PC-9 (cell line): Measurements from ENCODE around the gene MFRP. TPM values are rescaled to one million over a fixed set of nuclear protein-coding genes. Genes with fewer than 3 reads are reported as not detected.
A peak's percentile ranks its signal among the peaks of the same experiment; 100 is the strongest.

Source experiments
- BruUV-seq: library from RNA; stranded (reverse); fragments of 400-500 nt; replicated peaks from 2 replicates; lab custom pipeline; 2021; lab: Mats Ljungman, UMichigan
- CTCF ChIA-PET: fragments of 300-600 bp; sonication (Branson Sonifier 250); formaldehyde crosslinking; loops from one replicate; lab custom pipeline; 2022; ENCODE audit warnings: antibody characterized with exemption; lab: Charles Lee
- POLR2A ChIA-PET: fragments of 300-600 bp; sonication (Branson Sonifier 250); formaldehyde crosslinking; loops from one replicate; lab custom pipeline; 2022; ENCODE audit warnings: antibody characterized with exemption; ENCODE audit not compliant: unreplicated experiment; lab: Charles Lee
- DNase-seq, 2 experiments: peaks; one replicate each; pipeline versions ENCODE4 v3.0.0 to v3.0.0-alpha.2; 2015 to 2022; ENCODE audit warnings: mixed read lengths in 1 of 2
- H2AFZ ChIP-seq: fragments of 200-600 bp; sonication (generic); 2 replicates; pipeline ENCODE4 v1.8.1; 2017; ENCODE audit warnings: antibody characterized with exemption
- H3F3A ChIP-seq: fragments of 200-600 bp; sonication (generic); 2 replicates; pipeline ENCODE4 v1.8.1; 2017; ENCODE audit warnings: antibody characterized with exemption, mild to moderate bottlenecking, low read depth; ENCODE audit not compliant: insufficient read depth
- H3K27ac ChIP-seq: fragments of 200-600 bp; sonication (generic); 2 replicates; pipeline ENCODE4 v1.6.1; 2016; ENCODE audit warnings: mixed run types
- H3K27me3 ChIP-seq: fragments of 200-600 bp; sonication (generic); 2 replicates; pipeline ENCODE4 v1.6.1; 2016; ENCODE audit warnings: low read depth, mixed run types; ENCODE audit not compliant: insufficient read depth
- H3K36me3 ChIP-seq: fragments of 200-600 bp; sonication (generic); 2 replicates; pipeline ENCODE4 v1.6.1; 2016; ENCODE audit warnings: low read depth, mixed run types
- H3K4me1 ChIP-seq: fragments of 200-600 bp; sonication (generic); replicated peaks from 2 replicates; pipeline ENCODE4 v1.6.1; 2016; ENCODE audit warnings: mixed run types; ENCODE audit not compliant: insufficient read depth
- H3K4me2 ChIP-seq: fragments of 200-600 bp; sonication (generic); 2 replicates; pipeline ENCODE4 v1.6.1; 2017; ENCODE audit warnings: mixed run types
- H3K4me3 ChIP-seq: fragments of 200-600 bp; sonication (generic); 2 replicates; pipeline ENCODE4 v1.6.1; 2016; ENCODE audit warnings: mixed run types
- H3K79me2 ChIP-seq: fragments of 200-600 bp; sonication (generic); 2 replicates; pipeline ENCODE4 v1.6.1; 2017; ENCODE audit warnings: low read depth, mixed run types
- H3K9me2 ChIP-seq: fragments of 200-600 bp; sonication (generic); 2 replicates; pipeline ENCODE4 v1.8.1; 2017; ENCODE audit warnings: mild to moderate bottlenecking; ENCODE audit not compliant: insufficient read depth
- H3K9me3 ChIP-seq: fragments of 200-600 bp; sonication (generic); 2 replicates; pipeline ENCODE4 v1.8.1; 2016; ENCODE audit warnings: low read depth; ENCODE audit not compliant: insufficient read depth
- H4K20me1 ChIP-seq: fragments of 200-600 bp; sonication (generic); 2 replicates; pipeline ENCODE4 v1.8.1; 2017; ENCODE audit not compliant: insufficient read depth
- EZH2 ChIP-seq: fragments of 200-600 bp; sonication (generic); IDR thresholded peaks from 2 replicates; pipeline ENCODE4 v1.8.0; 2017; ENCODE audit warnings: antibody characterized with exemption, low read depth
- intact Hi-C: fragments of 100-400 bp; cut with micrococcal nuclease; formaldehyde crosslinking; loops from one replicate; pipeline ENCODE4 v1.10.0; 2022; ENCODE audit not compliant: unreplicated experiment
- total RNA-seq: library from RNA; stranded (reverse); gene quantifications from 2 replicates; pipeline ENCODE4 v1.2.3, GENCODE V29; 2021
- TF ChIP-seq, protein P1 (sequence below): fragments of 200-600 bp; sonication (generic); conservative IDR thresholded peaks from 2 replicates; pipeline ENCODE4 v1.6.1; 2017; ENCODE audit warnings: mixed run types, antibody characterized with exemption, mild to moderate bottlenecking, moderate library complexity

The MFRP gene
- total RNA-seq, 1 experiment from 2014 or later: not detected

DNA sequence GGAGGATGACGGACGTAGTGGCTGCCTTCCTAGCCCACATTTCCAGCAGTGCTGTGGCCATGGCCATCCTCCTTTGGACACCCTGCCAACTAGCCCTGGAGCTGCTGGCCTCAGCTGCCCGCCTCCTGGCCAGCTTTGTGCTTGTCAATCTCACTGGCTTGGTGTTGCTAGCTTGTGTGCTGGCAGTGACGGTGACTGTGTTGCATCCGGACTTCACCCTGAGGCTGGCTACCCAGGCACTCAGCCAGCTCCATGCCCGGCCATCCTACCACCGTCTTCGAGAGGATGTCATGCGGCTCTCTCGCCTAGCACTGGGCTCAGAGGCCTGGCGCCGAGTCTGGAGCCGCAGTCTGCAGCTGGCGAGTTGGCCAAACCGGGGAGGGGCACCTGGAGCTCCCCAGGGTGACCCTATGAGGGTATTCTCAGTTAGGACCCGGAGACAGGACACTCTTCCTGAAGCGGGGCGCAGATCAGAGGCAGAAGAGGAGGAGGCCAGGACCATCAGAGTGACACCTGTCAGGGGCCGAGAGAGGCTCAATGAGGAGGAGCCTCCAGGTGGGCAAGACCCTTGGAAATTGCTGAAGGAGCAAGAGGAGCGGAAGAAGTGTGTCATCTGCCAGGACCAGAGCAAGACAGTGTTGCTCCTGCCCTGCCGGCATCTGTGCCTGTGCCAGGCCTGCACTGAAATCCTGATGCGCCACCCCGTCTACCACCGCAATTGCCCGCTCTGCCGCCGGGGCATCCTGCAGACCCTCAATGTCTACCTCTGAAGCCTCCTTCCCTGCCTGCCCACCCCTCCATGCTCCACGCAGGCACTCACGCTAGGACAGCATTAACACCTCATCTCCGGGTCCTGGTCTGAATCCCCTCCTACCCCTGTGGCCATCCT is 10.6 kb downstream of the MFRP start:
- Histone ChIP-seq H3F3A (peaks cover 25% of the 10 kb centered on the region; the same call in 1 of the 2 replicates), H3K4me1 (peaks cover 16% of the 10 kb centered on the region), H4K20me1 (no peaks in the 10 kb centered on the region), H3K27me3 (no peaks in the 10 kb centered on the region), H3K4me3 (peak overlapping the region; percentile 69; the same call in 1 of the 2 replicates), H3K9me3 (no peaks in the 10 kb centered on the region), H3K9me2 (no peaks in the 10 kb centered on the region), H3K27ac (no peak overlapping the region), H2AFZ (no peak overlapping the region), H3K4me2 (peak overlapping the region; percentile 86), H3K79me2 (peaks cover 19% of the 10 kb centered on the region), H3K36me3 (no peaks in the 10 kb centered on the region)
- ChIA-PET CTCF (no interaction called here), POLR2A (interaction anchor here (0.6 kb wide), 1 partner anchor 715 kb away, joined by 4 read pairs; no protein-coding TSS in a partner anchor)
- TF ChIP-seq, protein P1, sequence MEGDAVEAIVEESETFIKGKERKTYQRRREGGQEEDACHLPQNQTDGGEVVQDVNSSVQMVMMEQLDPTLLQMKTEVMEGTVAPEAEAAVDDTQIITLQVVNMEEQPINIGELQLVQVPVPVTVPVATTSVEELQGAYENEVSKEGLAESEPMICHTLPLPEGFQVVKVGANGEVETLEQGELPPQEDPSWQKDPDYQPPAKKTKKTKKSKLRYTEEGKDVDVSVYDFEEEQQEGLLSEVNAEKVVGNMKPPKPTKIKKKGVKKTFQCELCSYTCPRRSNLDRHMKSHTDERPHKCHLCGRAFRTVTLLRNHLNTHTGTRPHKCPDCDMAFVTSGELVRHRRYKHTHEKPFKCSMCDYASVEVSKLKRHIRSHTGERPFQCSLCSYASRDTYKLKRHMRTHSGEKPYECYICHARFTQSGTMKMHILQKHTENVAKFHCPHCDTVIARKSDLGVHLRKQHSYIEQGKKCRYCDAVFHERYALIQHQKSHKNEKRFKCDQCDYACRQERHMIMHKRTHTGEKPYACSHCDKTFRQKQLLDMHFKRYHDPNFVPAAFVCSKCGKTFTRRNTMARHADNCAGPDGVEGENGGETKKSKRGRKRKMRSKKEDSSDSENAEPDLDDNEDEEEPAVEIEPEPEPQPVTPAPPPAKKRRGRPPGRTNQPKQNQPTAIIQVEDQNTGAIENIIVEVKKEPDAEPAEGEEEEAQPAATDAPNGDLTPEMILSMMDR: no peak
- TF ChIP-seq EZH2: no peak
- DNase-seq: no peak
- no TSS peak for BruUV-seq
- intact Hi-C loops: loop anchor here (5.0 kb wide), 1 partner anchor 409 kb away; the partner anchor contains the start of gene BCL9L

DNA sequence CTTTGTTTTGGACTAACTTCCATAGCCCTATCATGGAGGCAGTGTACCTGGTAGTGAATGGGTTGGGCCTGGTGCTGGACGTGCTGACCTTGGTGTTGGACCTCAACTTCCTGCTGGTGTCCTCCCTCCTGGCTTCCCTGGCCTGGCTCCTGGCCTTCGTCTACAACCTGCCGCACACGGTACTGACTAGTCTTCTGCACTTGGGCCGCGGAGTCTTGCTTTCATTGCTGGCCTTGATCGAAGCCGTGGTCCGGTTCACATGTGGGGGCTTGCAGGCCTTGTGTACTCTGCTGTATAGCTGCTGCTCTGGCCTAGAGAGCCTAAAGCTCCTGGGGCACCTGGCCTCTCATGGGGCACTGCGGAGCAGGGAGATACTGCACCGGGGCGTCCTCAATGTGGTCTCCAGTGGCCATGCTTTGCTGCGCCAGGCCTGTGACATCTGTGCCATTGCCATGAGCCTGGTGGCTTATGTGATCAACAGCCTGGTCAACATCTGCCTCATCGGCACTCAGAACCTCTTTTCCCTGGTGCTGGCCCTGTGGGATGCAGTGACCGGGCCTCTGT is 11.3 kb downstream of the MFRP start:
- DNase-seq: no peak
- Histone ChIP-seq H4K20me1 (no peaks in the 10 kb centered on the region), H3K4me3 (peak overlapping the region; percentile 69), H3K9me3 (no peaks in the 10 kb centered on the region), H3K27ac (peak overlapping the region; percentile 60; the same call in 1 of the 2 replicates), H3K4me1 (peaks cover 16% of the 10 kb centered on the region), H3K4me2 (peak overlapping the region; percentile 86), H3K27me3 (no peaks in the 10 kb centered on the region), H2AFZ (no peak overlapping the region; the same call in 1 of the 2 replicates), H3K9me2 (no peaks in the 10 kb centered on the region), H3F3A (peaks cover 25% of the 10 kb centered on the region; the same call in 1 of the 2 replicates), H3K36me3 (no peaks in the 10 kb centered on the region), H3K79me2 (peaks cover 19% of the 10 kb centered on the region)
- TF ChIP-seq, protein P1: no peak
- TF ChIP-seq EZH2: no peak
- CTCF ChIA-PET: interaction anchor here (0.6 to 1.1 kb wide), 2 partner anchors 12 to 645 kb away, joined by 3 read pairs; no protein-coding TSS in a partner anchor
- POLR2A ChIA-PET: interaction anchor here (0.6 kb wide), 2 partner anchors 35 to 714 kb away, joined by 4 to 5 read pairs; no protein-coding TSS in a partner anchor
- BruUV-seq: no TSS peak
- intact Hi-C loops: loop anchor here (5.0 kb wide), 1 partner anchor 408 kb away; the partner anchor contains the start of gene BCL9L
